HEK293 (cell line): ENCODE data around the gene RAB2B.

Source experiments
- CTCF ChIP-seq: fragments of 450-650 bp; formaldehyde crosslinking; IDR thresholded peaks from 2 replicates; pipeline ENCODE4 v1.5.1; 2016; ENCODE audit warnings: missing biosample characterization, missing genetic modification characterization
- EGR2 ChIP-seq: fragments of 450-650 bp; formaldehyde crosslinking; IDR thresholded peaks from 2 replicates; pipeline ENCODE4 v1.5.1; 2016; ENCODE audit warnings: low read depth, missing biosample characterization, missing genetic modification characterization
- GLIS1 ChIP-seq: fragments of 450-650 bp; formaldehyde crosslinking; IDR thresholded peaks from 2 replicates; pipeline ENCODE4 v1.5.1; 2016; ENCODE audit warnings: missing biosample characterization, missing genetic modification characterization
- PBX3 ChIP-seq: sonication (generic); formaldehyde crosslinking; IDR thresholded peaks from 2 replicates; pipeline ENCODE4 v1.8.1; 2022; ENCODE audit warnings: mild to moderate bottlenecking, moderate library complexity, missing genetic modification reagents
- SETDB1 ChIP-seq: IDR thresholded peaks from one replicate; pipeline ENCODE4 v1.6.1; 2017; ENCODE audit warnings: mild to moderate bottlenecking, low read length, moderate library complexity, mixed read lengths; ENCODE audit not compliant: insufficient read length
- TCF7L2 ChIP-seq: IDR thresholded peaks from 2 replicates; pipeline ENCODE4 v1.6.1; 2011; ENCODE audit warnings: low read depth, mild to moderate bottlenecking, inconsistent platforms, low read length, moderate library complexity, borderline replicate concordance
- WT1 ChIP-seq: fragments of 450-650 bp; formaldehyde crosslinking; IDR thresholded peaks from 2 replicates; pipeline ENCODE4 v1.5.1; 2016; ENCODE audit warnings: missing biosample characterization, missing genetic modification characterization
- ZBTB10 ChIP-seq: fragments of 450-650 bp; formaldehyde crosslinking; IDR thresholded peaks from 2 replicates; pipeline ENCODE4 v1.5.1; 2016; ENCODE audit warnings: missing biosample characterization, missing genetic modification characterization
- ZNF138 ChIP-seq: fragments of 450-650 bp; formaldehyde crosslinking; IDR thresholded peaks from 2 replicates; pipeline ENCODE4 v1.5.1; 2016; ENCODE audit warnings: missing biosample characterization, missing genetic modification characterization, borderline replicate concordance
- ZNF19 ChIP-seq: fragments of 450-650 bp; formaldehyde crosslinking; IDR thresholded peaks from 2 replicates; pipeline ENCODE4; 2016; ENCODE audit warnings: missing biosample characterization, missing genetic modification characterization, low read depth
- ZNF335 ChIP-seq: fragments of 450-650 bp; formaldehyde crosslinking; conservative IDR thresholded peaks from 2 replicates; pipeline ENCODE4 v1.5.1; 2016; ENCODE audit warnings: missing biosample characterization, missing genetic modification characterization
- ZNF473 ChIP-seq: fragments of 450-650 bp; formaldehyde crosslinking; IDR thresholded peaks from 2 replicates; pipeline ENCODE4 v1.5.1; 2017; ENCODE audit warnings: missing biosample characterization, missing genetic modification characterization
- ZNF621 ChIP-seq: fragments of 450-650 bp; formaldehyde crosslinking; IDR thresholded peaks from 2 replicates; pipeline ENCODE4 v1.5.1; 2017; ENCODE audit warnings: missing biosample characterization, missing genetic modification characterization

GRCh38 chr14:21486640-21487087, 9.9 kb upstream of the RAB2B start:
- no peak for TF ChIP-seq ZBTB10 (tag by site-specific recombination)
- TF ChIP-seq CTCF: no peak
- TF ChIP-seq ZNF473: no peak
- TF ChIP-seq GLIS1 (tag by site-specific recombination): no peak
- TF ChIP-seq TCF7L2: no peak
- no peak for TF ChIP-seq PBX3 (CRISPR knock-in tag)
- no peak for TF ChIP-seq WT1 (tag by site-specific recombination)
- no peak for TF ChIP-seq EGR2 (tag by site-specific recombination)
- no peak for TF ChIP-seq ZNF335 (tag by site-specific recombination)
- TF ChIP-seq ZNF621 (tag by site-specific recombination): no peak
- TF ChIP-seq SETDB1: no peak
- no peak for TF ChIP-seq ZNF19 (tag by site-specific recombination)
- TF ChIP-seq ZNF138 (tag by site-specific recombination): no peak
